GOT3 (cell line): Measurements from ENCODE around the gene SKI.

Experiments used
- DNase-seq: peaks from one replicate; lab custom pipeline; 2025; ENCODE audit warnings: mixed read lengths; lab: John Stamatoyannopoulos, UW

Gene SKI

DNA sequence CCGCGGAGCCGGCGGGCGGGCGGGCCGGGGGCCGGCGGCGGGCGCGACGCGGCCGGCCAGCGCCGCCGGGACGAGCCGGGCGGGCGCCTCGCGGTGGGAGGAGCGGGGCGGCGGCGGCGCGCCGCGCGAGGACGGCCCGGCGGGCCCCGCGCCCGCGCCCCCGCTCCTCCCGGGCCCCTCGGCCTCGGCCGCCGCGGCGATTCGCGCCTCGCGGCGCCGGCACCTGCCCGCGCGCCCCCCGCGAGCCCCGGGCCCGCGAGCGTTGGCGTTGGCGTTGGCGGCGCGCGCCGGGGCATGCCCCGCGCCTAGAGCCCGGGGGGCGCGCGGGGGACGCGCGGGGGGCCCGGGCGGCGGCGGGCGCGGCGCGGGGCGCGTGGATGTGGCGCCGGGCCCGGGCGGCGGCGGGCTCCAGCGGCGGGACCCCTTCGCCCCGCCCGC lies at the start of gene SKI:
SKI (plus strand) TSS at position 163 of the 438 bp plus-strand sequence. CDS start 448 bp downstream, outside the sequence.
- DNase-seq = no peak

DNA sequence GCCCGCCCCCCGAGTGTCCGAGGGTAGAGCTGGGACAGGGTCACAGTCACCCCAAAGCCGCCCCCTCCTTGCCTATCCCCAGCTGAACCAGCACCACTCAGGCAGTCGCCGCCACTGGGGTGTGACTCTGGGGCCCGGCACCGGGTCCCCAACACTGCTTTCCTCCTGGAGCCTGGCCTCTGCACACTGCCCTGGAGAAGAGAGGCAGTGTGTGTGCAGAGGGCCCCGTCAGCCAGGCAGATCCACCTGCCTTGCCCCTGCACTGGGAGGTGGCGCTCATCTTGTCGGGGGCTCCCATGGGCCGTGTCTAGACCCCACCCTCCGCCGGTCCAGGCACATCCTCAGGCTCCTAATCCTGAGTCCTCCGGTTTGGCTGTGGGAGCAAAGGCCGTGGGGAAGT lies 49.2 kb upstream of the SKI start:
- no peak for DNase-seq

GRCh38 chr1:2179283-2180013 lies 48.7 kb upstream of the SKI start:
- DNase-seq = no peak

DNA sequence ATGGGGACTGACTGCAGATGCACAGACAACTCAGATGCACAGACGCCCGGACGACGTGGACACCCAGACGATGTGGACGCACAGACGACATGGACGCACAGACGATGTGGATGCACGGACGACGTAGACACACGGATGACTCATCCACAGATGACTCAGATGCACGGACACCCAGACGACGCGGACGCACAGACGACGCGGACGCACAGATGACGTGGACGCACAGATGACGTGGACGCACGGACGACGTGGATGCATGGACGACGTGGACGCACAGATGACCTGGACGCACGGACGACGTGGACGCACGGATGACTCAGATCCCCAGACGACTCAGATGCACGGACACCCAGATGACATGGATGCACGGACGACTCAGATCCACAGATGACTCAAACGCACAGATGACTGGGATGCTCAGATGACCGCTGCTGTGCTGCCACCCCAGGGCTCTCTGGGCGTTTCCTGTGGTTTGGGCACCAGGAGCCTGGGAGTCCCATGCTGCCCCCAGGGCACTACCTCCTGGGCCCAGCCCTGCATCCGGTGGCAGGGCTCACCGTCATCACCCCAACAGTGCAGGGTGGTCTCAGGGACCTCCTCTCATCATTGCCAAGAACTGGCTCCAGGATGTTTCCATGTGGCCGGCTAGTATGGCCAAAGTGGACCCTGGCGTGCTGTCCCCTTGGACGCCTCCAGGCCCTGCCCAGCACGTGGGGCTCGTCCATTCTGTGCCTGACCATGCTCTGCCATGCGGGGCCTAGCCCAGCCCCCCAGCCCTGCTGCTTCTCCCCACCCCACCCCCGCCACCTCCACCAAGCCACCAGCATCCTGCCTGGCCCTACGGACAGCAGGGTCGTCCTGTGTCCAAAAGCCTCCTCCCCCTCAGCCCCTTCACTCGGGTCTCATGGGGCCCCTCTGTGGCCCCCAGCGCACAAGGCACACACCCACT lies 47.5 kb upstream of the SKI start:
- DNase-seq = no peak

GRCh38 chr1:2181271-2181670 lies 46.8 kb upstream of the SKI start:
- no peak for DNase-seq

DNA sequence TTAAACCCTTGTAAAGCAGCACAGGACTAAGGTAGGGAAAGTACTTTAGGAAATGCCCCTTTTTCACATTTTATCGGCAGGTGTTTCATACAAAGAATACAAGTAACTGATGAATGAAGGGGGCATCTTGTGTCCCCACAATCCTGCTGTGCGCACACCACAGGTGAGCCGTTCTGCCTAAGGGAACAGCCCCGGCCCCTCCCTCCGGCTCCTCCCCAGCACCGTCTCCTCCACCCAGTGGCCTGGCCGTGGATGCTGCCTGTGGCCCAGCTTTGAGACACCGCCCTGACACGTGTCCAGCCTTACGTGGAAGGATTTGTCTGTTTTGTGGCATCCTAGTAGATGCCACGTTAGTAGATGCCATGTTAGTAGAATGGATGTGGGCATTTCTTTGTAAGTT lies 46.4 kb upstream of the SKI start:
- DNase-seq = no peak

GRCh38 chr1:2182376-2182775 lies 45.7 kb upstream of the SKI start:
- DNase-seq = no peak

DNA sequence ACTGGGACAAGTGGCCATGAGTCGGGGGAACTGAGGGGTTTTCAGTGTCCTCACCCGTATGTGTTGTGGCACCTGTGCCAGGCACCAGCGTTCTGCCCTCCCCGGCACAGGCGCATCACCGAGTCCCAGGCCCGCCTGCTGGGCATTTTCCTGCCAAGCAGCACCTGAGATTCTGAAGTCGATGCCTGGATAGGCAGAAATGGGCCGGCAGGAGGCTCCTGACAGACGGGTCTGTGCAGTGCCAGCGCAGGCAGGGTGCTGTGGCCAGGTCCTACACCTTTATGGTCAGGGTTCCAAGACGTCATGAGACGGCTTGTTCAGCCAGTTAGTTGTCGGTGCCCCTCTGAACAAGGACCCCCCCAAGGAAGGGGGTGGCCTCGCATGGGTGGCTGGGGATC lies 44.2 kb upstream of the SKI start:
- DNase-seq = no peak

GRCh38 chr1:2184531-2184930 lies 43.6 kb upstream of the SKI start:
- no peak for DNase-seq

DNA sequence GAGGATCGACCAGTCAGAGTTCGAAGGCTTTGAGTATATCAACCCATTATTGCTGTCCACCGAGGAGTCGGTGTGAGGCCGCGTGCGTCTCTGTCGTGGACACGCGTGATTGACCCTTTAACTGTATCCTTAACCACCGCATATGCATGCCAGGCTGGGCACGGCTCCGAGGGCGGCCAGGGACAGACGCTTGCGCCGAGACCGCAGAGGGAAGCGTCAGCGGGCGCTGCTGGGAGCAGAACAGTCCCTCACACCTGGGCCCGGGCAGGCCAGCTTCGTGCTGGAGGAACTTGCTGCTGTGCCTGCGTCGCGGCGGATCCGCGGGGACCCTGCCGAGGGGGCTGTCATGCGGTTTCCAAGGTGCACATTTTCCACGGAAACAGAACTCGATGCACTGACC lies 43.2 kb upstream of the SKI start:
- DNase-seq = no peak

- no peak for DNase-seq
Observed at GRCh38 chr1:2185880-2186855, 42.0 kb upstream of the SKI start.

- DNase-seq = no peak
Observed at GRCh38 chr1:2186901-2187300, 41.2 kb upstream of the SKI start.

DNA sequence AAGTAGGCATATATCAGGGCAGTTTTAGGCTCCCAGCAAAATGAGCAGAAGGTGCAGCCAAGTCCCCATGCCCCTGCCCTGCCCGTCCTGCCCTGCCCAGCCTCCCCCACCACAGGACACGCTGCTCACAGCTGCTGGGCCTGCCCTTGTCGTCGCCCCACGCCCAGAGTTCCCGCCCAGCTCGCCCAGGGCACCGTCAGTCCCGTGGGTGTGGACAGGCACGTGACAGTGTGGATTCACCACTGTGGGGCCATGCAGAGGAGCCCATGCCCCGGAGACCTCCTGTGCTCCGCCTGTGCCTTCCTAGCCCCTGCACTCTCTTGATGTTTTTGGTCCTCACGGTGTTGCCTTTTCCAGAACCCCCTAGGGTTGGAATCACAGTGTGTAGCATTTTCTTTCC lies 40.5 kb upstream of the SKI start:
- DNase-seq = no peak

GRCh38 chr1:2188336-2188735 lies 39.8 kb upstream of the SKI start:
- DNase-seq = no peak

DNA sequence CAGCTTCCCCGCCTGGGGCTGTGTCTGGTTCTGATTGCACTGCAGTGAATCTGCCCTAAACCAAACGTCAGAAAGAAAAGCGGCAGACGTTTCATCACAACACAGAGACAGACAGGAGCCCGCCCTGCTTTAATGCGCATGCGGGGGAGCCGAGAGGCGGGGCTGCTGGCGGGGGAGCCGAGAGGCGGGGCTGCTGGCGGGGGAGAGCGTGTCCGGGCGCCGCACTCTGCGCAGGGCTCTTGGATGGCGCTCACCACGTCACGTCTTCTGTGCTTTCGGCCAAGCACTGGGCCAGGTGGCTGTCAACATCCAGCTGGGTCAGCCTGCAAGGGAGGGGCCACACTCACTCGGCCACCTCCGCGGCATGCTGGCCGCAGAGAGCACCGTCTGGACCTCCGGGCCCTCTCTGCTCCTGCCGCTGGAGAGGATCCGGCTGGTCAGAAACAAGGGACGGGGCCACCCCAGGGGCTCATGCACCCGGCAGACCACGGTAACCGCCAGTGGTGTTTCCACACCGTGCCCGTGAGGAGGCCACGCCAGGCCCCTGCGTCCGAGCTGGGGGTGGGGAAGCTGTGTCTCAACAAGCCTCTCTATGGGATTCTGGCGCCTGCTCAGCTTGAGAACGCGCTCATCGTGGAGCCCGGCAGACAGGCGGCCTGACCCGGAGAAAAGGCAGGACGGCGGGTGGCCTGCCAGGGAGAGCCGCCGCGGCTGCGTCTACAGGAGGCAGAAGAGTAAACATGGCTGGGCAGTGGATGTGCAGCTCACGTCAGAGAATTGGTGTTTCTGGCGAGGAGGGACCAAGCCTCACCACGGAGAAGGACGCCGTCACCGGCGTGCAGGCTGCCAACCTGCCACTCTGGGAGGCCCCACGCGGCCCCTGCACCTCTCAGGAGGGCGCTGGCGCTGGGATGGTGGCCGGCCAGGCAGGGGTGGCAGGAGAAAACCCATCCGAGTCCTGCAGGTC lies 38.4 kb upstream of the SKI start:
- DNase-seq = peak; percentile 85

DNA sequence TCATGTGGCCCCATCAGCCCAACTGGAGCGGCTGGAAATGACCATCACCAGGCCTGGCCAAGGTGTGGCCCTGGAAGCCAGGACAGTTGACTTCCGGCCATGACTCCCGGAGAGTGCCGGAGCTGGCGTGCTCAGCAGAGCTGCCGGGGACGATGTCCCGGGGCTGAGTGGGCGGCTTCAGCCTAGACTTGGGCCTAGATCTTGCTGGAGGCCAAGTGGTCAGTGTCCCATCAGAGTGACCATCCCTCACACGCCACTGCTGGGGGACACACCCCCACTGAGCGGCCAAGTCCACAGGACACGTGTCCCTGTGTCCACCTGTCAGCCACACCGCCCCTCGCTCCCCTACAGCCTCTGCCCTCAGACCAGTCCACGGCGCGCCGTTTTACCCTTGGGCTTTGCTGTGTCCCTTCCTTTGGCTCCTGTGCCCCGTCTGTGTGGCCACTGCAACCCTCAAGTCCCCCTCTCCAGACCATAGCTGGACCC lies 37.6 kb upstream of the SKI start:
- no peak for DNase-seq

DNA sequence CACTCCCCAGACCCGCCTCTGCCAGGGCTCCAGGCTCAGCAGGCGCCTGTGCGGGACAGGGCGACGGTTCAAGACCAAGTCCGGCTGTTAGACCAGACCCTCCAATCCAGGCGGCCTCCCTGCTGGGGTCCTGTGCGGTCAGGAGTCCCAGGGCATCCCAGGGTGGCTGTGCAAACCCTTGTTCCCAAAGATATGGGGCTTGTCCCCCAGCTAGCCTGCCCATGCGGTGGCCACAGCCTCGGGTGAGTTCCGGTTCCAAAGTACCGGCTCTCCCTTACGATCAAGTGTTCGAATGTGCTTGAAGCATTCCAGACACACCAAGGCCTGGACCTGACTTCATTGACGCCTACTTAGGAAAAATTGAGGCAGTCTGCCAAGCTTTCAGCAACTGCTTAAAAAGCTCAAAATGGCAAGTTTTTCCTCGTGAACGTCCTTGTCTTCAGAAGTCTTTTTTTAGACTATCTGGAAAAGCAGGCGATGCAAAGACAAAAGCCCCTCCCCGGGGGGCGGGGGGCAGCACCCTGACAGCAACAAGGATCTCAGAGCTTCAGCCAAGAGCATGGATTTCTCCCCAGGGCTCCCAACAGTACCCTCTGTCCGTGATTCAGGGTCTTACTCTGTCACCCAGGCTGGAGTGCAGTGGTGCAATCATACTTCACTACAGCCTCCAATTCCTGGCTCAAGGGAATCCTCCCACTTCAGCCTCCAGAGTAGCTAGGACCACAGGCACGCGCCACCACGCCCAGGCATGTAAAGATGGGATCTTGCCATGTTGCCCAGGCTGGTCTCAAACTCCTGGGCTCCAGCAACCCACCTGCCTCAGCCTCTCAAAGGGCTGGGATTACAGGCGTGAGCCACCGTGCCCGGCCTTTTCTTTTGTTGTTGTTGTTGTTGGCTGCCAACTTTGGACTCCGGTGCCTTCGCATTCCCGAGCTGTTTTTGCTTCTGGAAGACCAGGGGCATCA lies 35.8 kb upstream of the SKI start:
- DNase-seq = no peak

DNA sequence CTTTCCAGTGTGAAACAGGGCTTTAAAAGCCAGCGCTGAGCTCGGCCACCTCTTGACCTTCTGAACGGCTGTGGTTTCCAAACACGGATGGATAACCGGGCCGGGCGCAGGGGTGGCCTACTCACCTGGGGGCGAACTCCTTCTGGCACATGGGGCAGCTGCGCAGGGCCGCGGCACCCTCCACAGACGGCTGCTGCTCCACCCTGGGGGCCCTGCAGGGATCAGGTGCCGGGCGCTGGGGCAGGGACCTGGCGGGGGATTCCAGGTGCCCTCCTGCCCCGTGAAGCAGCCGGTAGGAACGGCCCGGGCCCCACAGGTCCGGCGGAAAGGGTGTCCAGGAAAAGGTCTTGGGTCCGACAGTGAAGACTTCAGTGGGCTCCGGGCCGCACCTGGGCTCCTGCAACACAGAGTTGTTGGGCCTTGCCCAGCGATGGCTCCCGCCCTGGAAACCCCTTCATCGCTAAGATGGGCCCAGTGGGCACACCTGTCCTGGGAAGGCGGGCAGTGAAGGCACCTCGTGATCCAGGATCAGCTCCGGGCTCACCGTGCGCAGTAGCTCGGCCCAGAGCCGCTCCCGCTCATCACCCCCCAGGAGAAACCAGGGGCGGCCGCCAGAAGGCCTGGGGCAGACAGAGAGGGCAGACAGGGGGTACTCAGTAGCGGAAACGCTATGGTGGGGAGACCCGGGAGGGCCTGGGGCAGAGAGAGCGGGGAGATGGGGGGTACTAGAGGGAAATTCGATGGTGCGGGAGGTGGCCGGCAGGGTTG lies 34.4 kb upstream of the SKI start:
- DNase-seq = no peak
